ENCODE results near the gene AVPI1.
A peak's percentile ranks its signal among the peaks of the same experiment; 100 is the strongest.

AVPI1 gene

GRCh38 chr10:97686962-97687784 lies at the start of gene AVPI1:
TSS of gene AVPI1 (minus strand) at chr10:97687241. CDS start at chr10:97679905, 7,336 bp downstream.
- TF ChIP-seq CTCF (IDR thresholded peaks at IDR 0.05; ENCODE audit: control insufficient read depth, insufficient read depth, low read depth, low read length, missing control alignments) = no peak

GRCh38 chr10:97736403-97736901 lies 49.4 kb upstream of the AVPI1 start:
- no peak for TF ChIP-seq CTCF (IDR thresholded peaks at IDR 0.05; ENCODE audit: control insufficient read depth, insufficient read depth, low read depth, low read length, missing control alignments)
- peak overlapping the region; percentile 95 for H3K4me3 ChIP-seq (ENCODE audit: control insufficient read depth, low read depth, low read length)
- DNase-seq (ENCODE audit: low read depth) = no peak

More at GRCh38 chr10:97686962-97687784, at the start of gene AVPI1:
- DNase-seq (ENCODE audit: low read depth) = peak; percentile 92
- H3K4me3 ChIP-seq (ENCODE audit: control insufficient read depth, low read depth, low read length) = peak within 1 kb of the TSS; percentile 47

- no peak for DNase-seq (ENCODE audit: low read depth)
- TF ChIP-seq CTCF (IDR thresholded peaks at IDR 0.05; ENCODE audit: control insufficient read depth, insufficient read depth, low read depth, low read length, missing control alignments) = no peak
- no peak overlapping the region for H3K4me3 ChIP-seq (ENCODE audit: control insufficient read depth, low read depth, low read length)
Measured at GRCh38 chr10:97734021-97734420, 47.0 kb upstream of the AVPI1 start.

- no peak overlapping the region for H3K4me3 ChIP-seq (ENCODE audit: control insufficient read depth, low read depth, low read length)
- no peak for TF ChIP-seq CTCF (IDR thresholded peaks at IDR 0.05; ENCODE audit: control insufficient read depth, insufficient read depth, low read depth, low read length, missing control alignments)
- no peak for DNase-seq (ENCODE audit: low read depth)
Measured at GRCh38 chr10:97733256-97733655, 46.2 kb upstream of the AVPI1 start.

GRCh38 chr10:97732052-97732359 lies 45.0 kb upstream of the AVPI1 start:
- DNase-seq (ENCODE audit: low read depth) = no peak
- TF ChIP-seq CTCF (IDR thresholded peaks at IDR 0.05; ENCODE audit: control insufficient read depth, insufficient read depth, low read depth, low read length, missing control alignments) = no peak
- no peak overlapping the region for H3K4me3 ChIP-seq (ENCODE audit: control insufficient read depth, low read depth, low read length)

- H3K4me3 ChIP-seq (ENCODE audit: control insufficient read depth, low read depth, low read length) = no peak overlapping the region
- DNase-seq (ENCODE audit: low read depth) = no peak
- TF ChIP-seq CTCF (IDR thresholded peaks at IDR 0.05; ENCODE audit: control insufficient read depth, insufficient read depth, low read depth, low read length, missing control alignments) = peak; percentile 84
Measured at GRCh38 chr10:97731346-97732051, 44.5 kb upstream of the AVPI1 start.

Data from AG09309 (cell line).